Stimulated activated effector memory CD8-positive, alpha-beta T cell treated with anti-CD3 and anti-CD28 coated beads, Interleukin-12 subunit alpha, Interleukin-12 subunit beta, amount 100 ng/mL, for 72 hours (primary cell): ENCODE data around the gene ENDOU.
A peak's percentile ranks its signal among the peaks of the same experiment; 100 is the strongest.

Experiments used
- ATAC-seq: fragments of 150-1000 bp; cut with Tn5 transposase; 2 replicates; pipeline ENCODE4 v1.10.0; 2021
- DNase-seq, 2 donors: peaks; one replicate each; pipeline ENCODE4 v3.0.0; 2021 to 2022; ENCODE audit warnings: low spot score in 2 of 2
- H3K27ac Mint-ChIP-seq: one replicate; pipeline ENCODE4 v1.8.0; 2022; ENCODE audit warnings: mild to moderate bottlenecking, mixed read lengths
- H3K36me3 Mint-ChIP-seq: one replicate; pipeline ENCODE4 v1.8.0; 2022; ENCODE audit warnings: mild to moderate bottlenecking, mixed read lengths
- H3K4me1 Mint-ChIP-seq: one replicate; pipeline ENCODE4 v1.8.0; 2022; ENCODE audit warnings: mixed read lengths
- H3K4me3 Mint-ChIP-seq: one replicate; pipeline ENCODE4 v1.8.0; 2022; ENCODE audit warnings: mild to moderate bottlenecking, mixed read lengths
- H3K9me3 Mint-ChIP-seq: one replicate; pipeline ENCODE4 v1.8.0; 2022; ENCODE audit warnings: mixed read lengths

The ENDOU gene, protein sequence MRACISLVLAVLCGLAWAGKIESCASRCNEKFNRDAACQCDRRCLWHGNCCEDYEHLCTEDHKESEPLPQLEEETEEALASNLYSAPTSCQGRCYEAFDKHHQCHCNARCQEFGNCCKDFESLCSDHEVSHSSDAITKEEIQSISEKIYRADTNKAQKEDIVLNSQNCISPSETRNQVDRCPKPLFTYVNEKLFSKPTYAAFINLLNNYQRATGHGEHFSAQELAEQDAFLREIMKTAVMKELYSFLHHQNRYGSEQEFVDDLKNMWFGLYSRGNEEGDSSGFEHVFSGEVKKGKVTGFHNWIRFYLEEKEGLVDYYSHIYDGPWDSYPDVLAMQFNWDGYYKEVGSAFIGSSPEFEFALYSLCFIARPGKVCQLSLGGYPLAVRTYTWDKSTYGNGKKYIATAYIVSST

DNA sequence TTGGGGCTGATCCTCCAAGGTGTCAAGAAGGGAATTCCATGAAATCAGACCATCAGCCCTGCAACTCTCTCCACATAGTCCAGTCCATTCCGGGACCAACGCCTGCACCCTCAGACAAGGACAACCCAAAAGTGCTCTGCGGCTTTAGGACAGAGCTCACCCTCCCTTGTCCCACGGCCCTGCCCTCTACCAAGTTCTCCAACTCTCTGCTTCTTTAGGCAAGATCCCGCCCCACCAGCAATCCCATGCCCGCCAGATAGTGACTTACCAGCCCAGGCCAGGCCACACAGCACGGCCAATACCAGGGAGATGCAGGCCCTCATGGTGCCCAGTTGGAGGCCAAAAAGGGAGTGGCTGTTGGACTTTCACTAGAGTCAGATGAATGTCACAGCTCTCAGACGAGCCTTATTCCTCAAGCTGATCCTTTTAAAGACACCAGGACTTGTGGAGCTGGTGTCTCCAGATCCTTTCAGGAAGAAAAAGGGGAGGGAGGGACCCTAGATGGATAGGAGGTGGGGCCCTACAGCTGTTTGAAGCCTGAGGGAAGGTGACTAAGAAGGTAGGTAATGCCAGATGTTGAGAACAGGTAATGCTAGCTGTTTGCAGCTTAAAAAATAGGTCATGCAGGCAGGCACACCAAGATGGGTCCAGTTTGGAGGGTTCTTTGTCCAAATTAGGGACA lies at the start of gene ENDOU:
Gene ENDOU, minus strand, starts transcription at position 400 of the 682 bp plus-strand sequence. Its CDS starts 77 bp downstream, at position 323.
- Mint-ChIP-seq H3K9me3 (no peaks in the 10 kb centered on the region), H3K27ac (peak within 1 kb of the TSS; percentile 83), H3K36me3 (no peaks in the 10 kb centered on the region), H3K4me1 (peaks cover 39% of the 10 kb centered on the region), H3K4me3 (no peak within 1 kb of the TSS)
- no peak for ATAC-seq
- no peak for DNase-seq

DNA sequence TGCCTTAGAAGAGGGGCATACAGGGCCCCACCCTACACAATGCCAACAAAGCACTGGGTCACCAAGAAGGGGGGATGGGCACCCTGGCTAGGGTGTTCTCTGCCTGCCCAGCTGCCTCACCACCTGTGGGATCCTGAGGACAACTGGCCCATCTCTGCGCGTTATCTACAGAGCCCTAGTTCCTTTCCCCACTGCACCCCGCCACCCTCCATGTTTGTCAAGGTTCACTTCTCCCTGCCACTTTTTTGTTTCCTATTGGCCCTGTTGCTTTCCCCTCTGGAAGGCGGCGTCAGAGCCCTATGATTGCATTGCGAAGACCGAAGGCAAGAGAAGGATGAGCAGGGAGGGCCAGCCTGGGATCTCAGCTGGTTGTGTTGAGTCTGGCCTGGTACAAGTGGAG lies 49.4 kb upstream of the ENDOU start:
- no peak for DNase-seq
- Mint-ChIP-seq H3K4me3 (peak overlapping the region; percentile 84), H3K4me1 (peaks cover 50% of the 10 kb centered on the region), H3K36me3 (peaks cover 68% of the 10 kb centered on the region), H3K27ac (peak overlapping the region; percentile 92), H3K9me3 (no peaks in the 10 kb centered on the region)
- ATAC-seq = no peak

DNA sequence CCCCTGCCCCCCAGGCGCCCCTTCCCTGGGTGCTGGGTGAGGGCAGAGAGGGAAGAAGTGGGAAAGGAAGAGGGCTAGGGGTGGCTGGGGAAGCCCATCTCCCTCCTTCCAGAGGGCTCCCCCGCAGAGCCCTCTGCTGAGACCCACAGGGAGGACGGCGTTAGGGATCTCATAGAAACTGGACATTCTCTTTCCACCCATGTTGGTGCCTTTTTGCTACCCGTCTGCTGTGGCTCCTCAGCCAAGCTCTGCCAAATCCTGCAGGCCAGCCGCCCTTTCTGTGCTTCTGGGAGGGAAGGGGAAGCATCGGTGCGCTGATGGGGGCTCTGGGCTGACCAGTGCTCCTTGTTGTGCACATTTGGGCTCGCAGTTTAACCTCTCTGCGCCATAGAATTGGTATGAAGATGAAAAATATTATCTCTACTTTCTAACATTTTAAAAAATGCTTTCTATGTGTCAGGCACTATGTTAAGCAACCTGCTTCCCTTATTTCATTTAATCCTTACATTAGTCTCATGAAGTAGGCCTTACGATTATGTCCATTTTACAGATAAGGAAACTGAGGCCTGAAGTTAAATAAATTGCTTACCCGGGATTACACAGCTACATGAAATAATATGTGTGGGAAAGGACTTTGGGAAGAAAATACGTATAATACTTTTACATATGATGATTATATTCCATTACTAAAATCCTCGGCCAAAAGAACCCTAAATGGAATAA lies 48.7 kb upstream of the ENDOU start:
- Mint-ChIP-seq H3K4me1 (peaks cover 44% of the 10 kb centered on the region), H3K27ac (peak overlapping the region; percentile 92), H3K9me3 (no peaks in the 10 kb centered on the region), H3K36me3 (peaks cover 62% of the 10 kb centered on the region), H3K4me3 (peak overlapping the region; percentile 84)
- DNase-seq (no peak), ATAC-seq (no peak)

DNA sequence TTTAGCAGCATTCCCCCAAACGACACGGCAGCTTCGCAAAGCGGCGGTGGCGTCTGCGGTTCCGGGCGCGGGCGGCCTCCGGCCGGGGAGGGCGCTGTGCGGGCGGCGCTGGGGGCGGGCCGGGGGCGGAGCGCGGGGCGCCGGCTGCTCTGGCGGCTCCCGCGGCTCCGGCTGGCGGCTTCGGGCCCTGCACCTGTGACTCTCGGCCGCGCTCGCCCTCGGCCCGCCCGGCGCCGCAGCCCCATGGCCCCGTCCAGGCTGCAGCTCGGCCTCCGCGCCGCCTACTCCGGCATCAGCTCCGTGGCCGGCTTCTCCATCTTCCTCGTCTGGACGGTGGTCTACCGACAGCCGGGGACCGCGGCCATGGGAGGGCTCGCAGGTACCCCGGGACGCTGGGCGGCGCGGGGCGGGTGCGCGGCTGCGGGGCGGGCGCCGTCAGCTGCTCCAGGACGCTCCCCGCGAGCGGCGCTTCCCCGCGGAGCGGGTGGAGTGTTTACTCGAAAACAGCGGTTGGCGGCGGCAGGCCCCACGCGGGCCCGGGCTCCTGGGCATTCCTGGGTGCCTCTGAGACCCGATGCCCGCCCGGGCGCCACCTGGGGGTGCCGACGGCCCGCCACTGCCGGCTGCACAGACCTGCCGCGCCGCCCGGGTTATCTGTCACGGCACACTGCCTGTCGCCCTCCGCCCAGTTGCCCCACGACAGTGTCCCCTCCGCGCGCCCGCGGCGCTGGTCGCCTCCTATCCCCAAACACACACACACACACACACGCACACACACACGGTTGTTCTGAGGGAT lies 48.0 kb upstream of the ENDOU start, which contains the start of gene SLC48A1:
Gene SLC48A1, plus strand, starts transcription at position 177 of the 796 bp plus-strand sequence. Its CDS starts 67 bp downstream, at position 244.
- DNase-seq = peak; percentile 58 to 80
- ATAC-seq = peak; percentile 77
- H3K4me3 Mint-ChIP-seq = peak within 1 kb of the TSS; percentile 84
- H3K36me3 Mint-ChIP-seq = peaks cover 54% of the 10 kb centered on the region
- H3K9me3 Mint-ChIP-seq = no peaks in the 10 kb centered on the region
- peak within 1 kb of the TSS; percentile 92 for H3K27ac Mint-ChIP-seq
- H3K4me1 Mint-ChIP-seq = peaks cover 43% of the 10 kb centered on the region

DNA sequence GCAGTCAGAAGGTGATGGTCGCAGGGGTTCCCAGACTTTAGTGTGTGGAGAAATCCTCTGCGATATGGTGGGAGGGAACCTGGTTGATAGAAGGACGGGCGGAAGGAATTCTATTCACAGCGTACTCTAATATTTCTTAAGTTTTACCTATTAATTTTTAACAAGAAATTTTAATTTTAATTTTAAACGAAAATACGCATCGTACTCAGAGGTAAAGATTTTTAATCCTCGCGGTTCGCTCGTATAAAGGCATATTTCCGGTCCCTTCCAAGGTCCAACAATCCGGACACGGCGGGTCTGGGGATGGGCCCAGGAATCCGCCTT lies 47.4 kb upstream of the ENDOU start:
- Mint-ChIP-seq H3K4me1 (peaks cover 39% of the 10 kb centered on the region), H3K9me3 (no peaks in the 10 kb centered on the region), H3K27ac (peak overlapping the region; percentile 82), H3K36me3 (peaks cover 48% of the 10 kb centered on the region), H3K4me3 (peak overlapping the region; percentile 84)
- ATAC-seq (no peak), DNase-seq (no peak)

DNA sequence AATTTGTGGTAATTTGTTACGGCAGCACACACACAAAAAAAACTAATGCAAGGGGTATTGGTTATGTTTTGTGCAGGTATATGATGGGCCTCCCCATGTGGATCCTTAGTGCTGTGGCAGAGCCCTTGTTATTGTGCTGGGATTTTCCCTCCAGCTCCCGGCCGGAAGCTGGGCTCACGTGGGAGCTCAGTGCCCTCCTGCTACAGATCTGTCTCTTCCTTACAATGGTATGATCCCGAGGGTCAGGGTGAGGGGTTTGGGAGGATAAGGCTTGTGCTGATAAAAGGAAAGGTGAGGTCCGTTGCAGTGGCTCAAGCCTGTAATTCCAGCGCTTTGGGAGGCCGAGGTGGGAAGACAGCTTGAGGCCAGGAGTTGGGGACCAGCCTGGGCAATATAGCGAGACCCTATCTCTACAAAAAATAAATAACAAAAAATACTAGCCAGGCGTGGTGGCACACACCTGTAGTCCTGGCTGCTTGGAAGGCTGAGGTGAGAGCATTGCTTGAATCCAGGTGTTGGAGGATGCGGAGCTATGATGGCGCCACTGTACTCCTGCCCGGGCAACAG lies 46.9 kb upstream of the ENDOU start:
- H3K9me3 Mint-ChIP-seq = no peaks in the 10 kb centered on the region
- DNase-seq = no peak
- H3K36me3 Mint-ChIP-seq = peaks cover 43% of the 10 kb centered on the region
- H3K4me1 Mint-ChIP-seq = peaks cover 42% of the 10 kb centered on the region
- H3K27ac Mint-ChIP-seq = peak overlapping the region; percentile 82
- peak overlapping the region; percentile 84 for H3K4me3 Mint-ChIP-seq
- ATAC-seq = no peak

DNA sequence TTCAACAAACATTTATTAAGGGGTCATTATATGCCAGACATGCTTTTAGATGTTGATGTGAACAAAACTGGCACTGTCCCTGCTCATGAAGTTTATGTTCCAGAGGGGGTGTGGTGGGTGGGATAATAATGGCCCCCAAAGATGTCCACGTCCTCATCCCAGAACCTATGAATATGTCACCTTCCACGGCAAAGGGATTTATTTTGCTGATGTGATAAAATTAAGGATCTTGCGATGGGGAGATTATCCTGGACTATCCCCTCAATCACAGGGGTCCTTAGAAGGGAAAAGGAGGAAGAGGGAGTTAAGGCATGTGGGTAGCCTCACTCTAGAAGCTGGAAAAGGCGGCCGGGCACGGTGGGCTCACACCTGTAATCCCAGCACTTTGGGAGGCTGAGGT lies 46.0 kb upstream of the ENDOU start:
- no peak overlapping the region for H3K4me3 Mint-ChIP-seq
- H3K36me3 Mint-ChIP-seq = peaks cover 35% of the 10 kb centered on the region
- no peaks in the 10 kb centered on the region for H3K9me3 Mint-ChIP-seq
- peaks cover 40% of the 10 kb centered on the region for H3K4me1 Mint-ChIP-seq
- no peak for DNase-seq
- ATAC-seq = no peak
- H3K27ac Mint-ChIP-seq = no peak overlapping the region

DNA sequence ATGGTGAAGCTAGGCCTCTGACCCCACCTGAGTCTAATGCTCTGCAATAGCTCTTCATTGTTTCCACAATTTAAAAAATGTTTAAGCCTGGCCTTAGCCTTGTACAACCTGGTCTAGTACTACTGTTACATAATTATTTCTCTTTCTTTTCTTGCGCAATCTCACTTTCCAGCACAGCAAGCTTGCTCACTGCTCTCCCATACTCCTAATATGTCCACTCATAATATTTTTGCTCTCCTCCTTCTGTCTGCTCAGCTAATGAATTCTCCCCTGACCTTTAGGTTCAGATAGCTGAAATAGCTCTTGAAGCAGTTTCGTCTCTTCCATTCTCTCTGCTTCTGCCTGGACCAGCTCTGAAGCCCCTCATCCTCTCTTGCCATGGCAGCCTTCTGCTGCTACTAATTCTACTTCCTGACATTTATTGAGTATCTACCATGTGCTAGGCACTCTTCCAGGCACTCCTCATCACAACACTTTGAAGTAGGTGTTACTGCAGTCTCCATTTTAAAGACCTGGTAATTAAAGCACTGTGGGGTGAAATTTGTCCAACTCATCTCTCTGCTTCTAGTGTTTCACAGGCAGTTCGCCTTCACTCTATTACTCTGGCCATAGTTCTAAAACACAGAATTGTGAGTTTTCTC lies 44.9 kb upstream of the ENDOU start:
- Mint-ChIP-seq H3K4me1 (peaks cover 29% of the 10 kb centered on the region), H3K36me3 (peaks cover 24% of the 10 kb centered on the region), H3K27ac (no peak overlapping the region), H3K9me3 (no peaks in the 10 kb centered on the region), H3K4me3 (no peak overlapping the region)
- DNase-seq = no peak
- ATAC-seq = no peak

DNA sequence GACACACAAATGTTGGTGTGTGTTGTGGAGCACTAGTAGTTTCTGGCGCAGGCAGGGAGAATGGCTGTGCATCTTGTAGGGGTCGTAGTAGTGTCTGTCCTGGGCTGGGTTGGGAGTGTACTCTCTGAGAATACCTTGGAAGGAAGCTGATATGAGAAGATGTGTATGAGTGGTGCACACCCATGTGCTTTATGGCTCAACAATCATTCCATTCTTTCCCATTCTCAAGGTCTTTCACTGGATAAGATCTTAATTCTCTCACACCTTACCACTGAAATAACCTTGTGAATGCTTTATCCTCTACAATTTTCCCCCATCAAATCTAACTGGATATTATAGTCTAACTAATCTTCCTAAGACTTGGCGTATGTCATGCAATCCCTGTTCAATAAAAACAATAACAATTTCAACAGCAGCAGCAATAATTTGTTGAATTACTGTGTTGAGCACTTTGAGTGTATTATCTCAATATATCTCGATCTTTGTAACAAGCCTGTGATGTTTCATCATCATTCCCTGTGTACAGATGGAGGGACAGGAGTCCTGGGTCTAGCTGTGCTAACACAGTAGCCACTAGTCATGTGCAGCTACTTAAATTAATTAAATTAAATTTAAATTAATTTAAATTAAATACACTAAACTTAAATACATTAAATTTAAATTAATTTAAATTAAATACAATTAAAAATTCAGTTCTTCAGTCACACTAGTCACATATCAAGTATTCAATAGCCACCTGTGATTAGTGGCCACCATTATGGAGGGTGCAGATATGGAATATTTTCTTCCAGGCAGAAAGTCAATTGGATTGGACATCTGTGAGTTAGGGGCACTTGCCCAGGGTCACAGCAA lies 44.2 kb upstream of the ENDOU start:
- Mint-ChIP-seq H3K36me3 (peaks cover 17% of the 10 kb centered on the region), H3K27ac (no peak overlapping the region), H3K9me3 (no peaks in the 10 kb centered on the region), H3K4me1 (peaks cover 22% of the 10 kb centered on the region), H3K4me3 (no peak overlapping the region)
- DNase-seq (no peak), ATAC-seq (no peak)

DNA sequence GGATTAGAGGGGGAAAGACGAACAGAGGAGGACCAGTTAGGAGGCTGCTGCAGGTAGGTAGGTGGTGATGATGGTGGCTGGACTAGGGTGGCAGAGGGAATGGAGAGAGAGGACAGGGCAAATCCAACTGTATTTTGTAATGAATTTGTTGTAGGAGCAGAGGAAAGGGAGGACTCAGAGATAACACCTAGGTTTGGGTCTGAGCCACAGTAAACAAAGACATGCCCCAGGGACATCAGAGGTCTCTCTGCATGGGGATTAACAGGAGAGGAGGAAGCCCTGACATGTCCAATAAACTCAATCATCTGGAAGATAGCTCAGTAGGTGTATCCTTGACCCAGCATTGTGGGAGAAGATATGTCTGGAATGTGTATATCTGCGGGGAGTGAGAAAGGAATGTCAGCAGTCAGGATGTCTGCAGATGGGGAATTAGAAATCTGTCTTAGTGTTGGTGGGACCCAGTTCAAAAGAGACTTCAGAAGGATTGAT lies 43.1 kb upstream of the ENDOU start:
- peaks cover 12% of the 10 kb centered on the region for H3K4me1 Mint-ChIP-seq
- no peak overlapping the region for H3K4me3 Mint-ChIP-seq
- ATAC-seq (no peak), DNase-seq (no peak)
- peaks cover 6% of the 10 kb centered on the region for H3K36me3 Mint-ChIP-seq
- no peak overlapping the region for H3K27ac Mint-ChIP-seq
- H3K9me3 Mint-ChIP-seq = no peaks in the 10 kb centered on the region

DNA sequence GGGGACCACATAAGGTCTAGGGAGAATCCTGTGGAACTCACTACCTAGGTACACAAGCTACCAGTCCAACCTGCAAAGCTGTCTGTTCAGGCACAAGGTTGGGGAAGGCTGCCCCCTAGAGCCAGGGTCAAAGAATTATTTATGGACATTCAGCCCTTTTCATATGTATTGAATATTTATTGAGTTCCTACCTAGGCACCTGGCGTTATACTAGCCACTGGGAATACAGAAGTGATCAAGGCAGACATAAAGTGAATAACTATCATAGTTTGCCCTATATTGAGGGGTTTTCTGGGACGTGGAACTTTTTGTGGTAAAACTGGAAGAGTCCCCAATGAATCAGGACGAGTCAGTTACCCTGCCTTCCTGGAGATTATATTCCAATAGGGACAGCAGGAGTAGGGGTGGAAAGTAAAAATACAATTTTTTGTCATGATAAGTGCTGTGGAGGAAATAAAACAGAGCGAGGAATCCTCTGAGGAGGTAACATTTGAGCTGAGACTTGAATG lies 42.0 kb upstream of the ENDOU start:
- Mint-ChIP-seq H3K4me1 (peaks cover 7% of the 10 kb centered on the region), H3K36me3 (peaks cover 3% of the 10 kb centered on the region), H3K9me3 (no peaks in the 10 kb centered on the region), H3K27ac (no peak overlapping the region), H3K4me3 (no peak overlapping the region)
- peak; percentile 76 for ATAC-seq
- peak; percentile 50 to 81 for DNase-seq

DNA sequence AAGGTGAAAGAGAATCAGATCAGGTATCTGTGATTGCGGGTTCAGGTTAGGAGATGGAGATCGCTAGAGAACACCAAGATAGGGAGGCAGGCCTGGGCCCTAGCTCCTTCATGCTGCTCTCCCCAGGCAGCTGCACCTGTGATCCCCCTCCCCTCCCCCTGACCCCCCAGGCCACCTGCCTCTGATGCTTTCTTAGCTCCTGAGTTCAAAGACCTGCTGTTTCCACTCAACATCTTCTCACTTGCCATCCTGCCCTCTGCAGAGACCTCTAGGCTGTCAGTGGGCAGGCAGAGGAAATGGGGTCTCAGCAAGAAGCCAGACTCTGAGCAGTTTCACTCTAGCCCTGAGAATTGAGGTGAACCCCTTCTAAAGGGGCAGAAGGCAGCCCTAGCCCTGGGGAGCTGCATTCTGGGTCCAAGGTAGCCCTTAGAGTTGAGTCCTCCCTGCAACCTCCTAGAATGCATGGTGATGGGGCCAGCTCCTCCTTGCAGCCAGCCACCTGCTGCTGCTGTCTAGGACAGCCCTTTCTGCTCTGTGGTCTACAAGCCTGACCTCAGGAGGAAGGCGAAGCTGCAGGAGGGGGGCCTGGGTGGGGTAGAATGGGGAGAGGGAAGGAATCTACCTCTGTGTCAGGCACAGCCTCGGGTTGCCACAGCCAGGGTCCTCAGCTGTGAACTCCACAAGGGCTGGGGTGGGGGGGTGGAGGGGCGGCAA lies 41.4 kb upstream of the ENDOU start:
- Mint-ChIP-seq H3K4me3 (no peak overlapping the region), H3K27ac (no peak overlapping the region), H3K4me1 (peaks cover 7% of the 10 kb centered on the region), H3K36me3 (no peaks in the 10 kb centered on the region), H3K9me3 (no peaks in the 10 kb centered on the region)
- ATAC-seq = peak; percentile 17
- DNase-seq = no peak
